Prostate gland (tissue), 2 donors: Measurements from ENCODE around the gene LCN9.

ENCODE experiments used
- POLR2A ChIP-seq: fragments of 450-650 bp; IDR thresholded peaks from one replicate; pipeline ENCODE4 v1.6.1; 2016; ENCODE audit warnings: antibody characterized with exemption, mild to moderate bottlenecking
- TF ChIP-seq, protein P1 (sequence below), 4 experiments: fragments of 200-600 bp in 2 of 4; fragments of 450-650 bp in 2 of 4; sonication (generic) in 2 of 4; IDR thresholded peaks; 1 replicate in 3 of 4; 2 replicates in 1 of 4; pipeline ENCODE4 v1.5.1; 2016 to 2019; ENCODE audit warnings: antibody characterized with exemption in 4 of 4, mild to moderate bottlenecking in 2 of 4, moderate library complexity in 2 of 4

GRCh38 chr9:135650408-135650807, 12.7 kb upstream of the LCN9 start:
- TF ChIP-seq, protein P1, sequence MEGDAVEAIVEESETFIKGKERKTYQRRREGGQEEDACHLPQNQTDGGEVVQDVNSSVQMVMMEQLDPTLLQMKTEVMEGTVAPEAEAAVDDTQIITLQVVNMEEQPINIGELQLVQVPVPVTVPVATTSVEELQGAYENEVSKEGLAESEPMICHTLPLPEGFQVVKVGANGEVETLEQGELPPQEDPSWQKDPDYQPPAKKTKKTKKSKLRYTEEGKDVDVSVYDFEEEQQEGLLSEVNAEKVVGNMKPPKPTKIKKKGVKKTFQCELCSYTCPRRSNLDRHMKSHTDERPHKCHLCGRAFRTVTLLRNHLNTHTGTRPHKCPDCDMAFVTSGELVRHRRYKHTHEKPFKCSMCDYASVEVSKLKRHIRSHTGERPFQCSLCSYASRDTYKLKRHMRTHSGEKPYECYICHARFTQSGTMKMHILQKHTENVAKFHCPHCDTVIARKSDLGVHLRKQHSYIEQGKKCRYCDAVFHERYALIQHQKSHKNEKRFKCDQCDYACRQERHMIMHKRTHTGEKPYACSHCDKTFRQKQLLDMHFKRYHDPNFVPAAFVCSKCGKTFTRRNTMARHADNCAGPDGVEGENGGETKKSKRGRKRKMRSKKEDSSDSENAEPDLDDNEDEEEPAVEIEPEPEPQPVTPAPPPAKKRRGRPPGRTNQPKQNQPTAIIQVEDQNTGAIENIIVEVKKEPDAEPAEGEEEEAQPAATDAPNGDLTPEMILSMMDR (IDR thresholded peaks at IDR 0.05), result no peak
- no peak for TF ChIP-seq POLR2A
